Measurements from ENCODE around the gene LRRC23. TPM values are rescaled to one million over a fixed set of nuclear protein-coding genes. Genes with fewer than 3 reads are reported as not detected.
"Not testable (repeated sequence)": the region's sequence is repeated elsewhere in the genome, so short reads cannot be mapped to it uniquely, and the experiment has no call there.

The LRRC23 gene
- polyA plus RNA-seq, 1 donor = 20.2 TPM

DNA sequence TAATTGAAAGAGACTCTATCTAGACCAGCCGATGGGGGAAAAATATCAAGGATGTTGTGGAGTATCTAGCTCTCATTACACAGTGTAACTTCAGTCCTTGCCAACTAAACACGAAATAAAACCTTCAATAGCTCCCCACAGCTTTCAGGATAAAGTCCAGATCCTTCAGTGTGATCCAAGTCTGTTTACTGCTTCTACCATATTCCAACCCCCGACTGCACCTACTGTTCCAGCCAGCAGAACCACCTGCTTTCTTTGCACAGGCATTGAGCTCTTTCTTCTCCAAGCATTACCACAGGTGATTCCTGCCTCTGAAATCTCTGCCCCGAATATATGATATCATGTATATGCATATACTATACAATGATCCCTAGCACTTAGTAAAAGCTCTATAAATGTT is 2.2 kb upstream of the LRRC23 start:
- no peak for DNase-seq

DNA sequence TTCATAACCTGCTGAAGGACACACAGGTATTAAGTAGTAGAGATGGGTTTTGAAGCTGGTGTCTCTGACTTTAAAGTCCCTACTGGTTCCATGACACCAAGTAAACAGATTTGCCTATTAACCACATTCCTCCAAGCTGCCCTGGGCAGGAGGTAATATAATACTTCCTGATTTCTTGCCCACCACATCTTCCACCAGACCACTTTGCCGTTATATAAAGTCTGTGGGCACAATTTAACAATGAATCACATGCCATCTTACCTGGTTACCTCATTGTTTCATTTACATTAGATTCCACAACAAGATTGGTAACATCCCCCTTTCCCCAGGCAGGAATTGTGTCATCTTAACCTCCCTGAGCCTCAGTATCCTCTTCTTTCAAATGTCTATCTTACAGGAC is 900 bp upstream of the LRRC23 start:
- DNase-seq = no peak

DNA sequence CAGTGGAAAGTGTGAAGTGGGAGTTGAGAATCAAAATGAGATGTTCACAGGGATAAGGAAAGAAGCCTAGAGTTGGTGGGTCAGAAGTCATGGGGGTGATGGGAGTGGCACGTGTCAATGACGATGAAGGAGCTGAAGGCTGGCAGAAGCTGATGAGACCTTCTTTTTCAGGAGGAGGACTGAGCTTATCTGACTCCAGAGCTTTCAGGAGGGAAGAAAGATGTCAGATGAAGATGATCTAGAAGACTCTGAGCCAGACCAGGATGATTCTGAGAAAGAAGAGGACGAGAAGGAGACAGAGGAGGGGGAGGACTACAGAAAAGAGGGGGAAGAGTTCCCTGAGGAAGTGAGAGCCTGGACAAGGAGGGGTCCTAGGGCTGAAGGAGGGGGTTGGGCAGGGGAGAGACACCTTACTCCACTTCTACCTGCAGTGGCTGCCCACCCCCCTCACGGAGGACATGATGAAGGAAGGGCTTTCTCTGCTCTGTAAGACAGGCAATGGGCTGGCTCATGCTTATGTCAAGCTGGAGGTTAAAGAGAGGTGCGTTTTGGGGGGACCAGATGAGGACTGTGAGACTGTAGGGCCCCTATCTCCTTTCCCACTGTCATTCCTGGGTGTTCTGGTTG is 905 bp downstream of the LRRC23 start:
- DNase-seq = no peak

DNA sequence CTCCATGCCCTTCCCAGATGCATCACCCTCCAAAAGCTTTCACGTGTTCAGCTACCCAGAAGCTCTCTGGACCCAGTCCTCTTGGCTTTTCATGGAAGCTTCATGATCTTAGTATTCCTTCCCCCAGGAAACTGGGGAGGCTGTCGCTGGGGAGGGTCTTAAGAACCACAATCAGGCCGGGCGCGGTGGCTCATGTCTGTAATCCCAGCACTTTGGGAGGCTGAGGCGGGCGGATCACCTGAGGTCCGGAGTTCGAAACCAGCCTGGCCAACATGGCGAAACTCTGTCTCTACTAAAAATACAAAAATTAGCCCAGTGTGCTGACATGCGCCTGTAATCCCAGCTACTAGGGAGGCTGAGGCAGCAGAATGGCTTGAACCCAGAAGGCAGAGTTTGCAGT is 3.5 kb downstream of the LRRC23 start:
- not testable (repeated sequence) for DNase-seq

DNA sequence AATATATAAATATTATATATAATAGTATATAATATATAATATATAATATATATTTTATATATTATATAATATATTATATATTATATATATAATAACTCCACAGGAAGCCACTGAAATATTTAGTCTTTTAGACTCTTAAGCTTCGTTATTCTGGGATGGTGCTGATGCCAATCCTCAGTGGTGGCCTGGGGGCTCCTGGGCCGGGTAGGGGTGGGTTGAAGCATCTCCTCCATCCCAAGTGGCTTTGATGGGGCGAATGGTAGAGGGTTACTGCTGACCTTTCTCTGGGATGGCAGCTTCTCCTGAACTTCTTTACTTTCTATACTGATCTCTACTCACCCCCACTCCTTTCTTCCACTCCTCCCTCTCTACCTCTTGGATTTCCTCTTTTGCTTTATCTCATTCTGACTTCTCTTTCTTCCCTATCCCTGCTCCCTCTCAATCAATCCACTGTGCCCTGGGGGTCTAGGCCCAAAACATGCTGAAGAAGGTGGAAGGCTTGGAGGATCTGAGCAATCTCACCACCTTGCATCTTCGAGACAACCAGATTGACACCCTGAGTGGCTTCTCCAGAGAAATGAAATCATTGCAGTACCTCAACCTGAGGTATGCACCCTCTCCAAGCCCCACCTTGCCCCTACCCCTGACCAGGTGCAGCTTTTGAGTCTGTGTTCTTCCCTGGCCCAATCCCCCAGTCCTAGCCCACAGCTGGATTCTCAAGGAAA is 5.0 kb downstream of the LRRC23 start:
- no peak for DNase-seq

DNA sequence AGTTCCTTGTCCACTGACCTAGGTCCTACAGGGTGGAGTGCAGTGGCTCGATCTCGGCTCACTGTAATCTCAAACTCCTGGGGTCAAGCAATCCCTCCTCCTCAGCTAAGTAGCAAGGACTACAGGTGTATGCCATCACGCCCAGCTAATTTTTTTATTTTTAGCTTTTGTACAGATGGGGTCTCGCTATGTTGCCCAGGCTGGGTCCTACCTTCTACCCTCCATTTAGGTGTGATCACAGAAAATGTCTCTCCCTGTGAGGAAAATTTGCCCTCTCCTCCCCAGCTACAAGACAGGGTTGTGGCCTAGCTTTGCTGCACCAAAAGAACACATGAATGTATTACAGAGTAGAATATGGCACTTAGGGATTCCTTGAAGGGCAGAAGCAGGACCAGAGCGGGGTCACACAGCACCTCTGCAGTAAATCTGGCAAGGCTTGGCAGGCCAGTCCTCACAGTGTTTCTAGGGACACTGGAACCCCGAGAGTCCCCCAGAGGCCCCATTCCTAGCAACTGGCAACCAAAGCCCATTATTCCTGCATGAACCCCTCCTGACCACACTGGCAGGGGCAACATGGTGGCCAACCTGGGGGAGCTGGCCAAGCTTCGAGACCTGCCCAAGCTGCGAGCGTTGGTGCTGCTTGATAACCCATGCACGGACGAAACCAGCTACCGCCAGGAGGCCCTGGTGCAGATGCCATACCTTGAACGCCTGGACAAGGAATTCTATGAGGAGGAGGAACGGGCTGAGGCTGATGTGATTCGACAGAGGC is 7.7 kb downstream of the LRRC23 start:
- DNase-seq = no peak

DNA sequence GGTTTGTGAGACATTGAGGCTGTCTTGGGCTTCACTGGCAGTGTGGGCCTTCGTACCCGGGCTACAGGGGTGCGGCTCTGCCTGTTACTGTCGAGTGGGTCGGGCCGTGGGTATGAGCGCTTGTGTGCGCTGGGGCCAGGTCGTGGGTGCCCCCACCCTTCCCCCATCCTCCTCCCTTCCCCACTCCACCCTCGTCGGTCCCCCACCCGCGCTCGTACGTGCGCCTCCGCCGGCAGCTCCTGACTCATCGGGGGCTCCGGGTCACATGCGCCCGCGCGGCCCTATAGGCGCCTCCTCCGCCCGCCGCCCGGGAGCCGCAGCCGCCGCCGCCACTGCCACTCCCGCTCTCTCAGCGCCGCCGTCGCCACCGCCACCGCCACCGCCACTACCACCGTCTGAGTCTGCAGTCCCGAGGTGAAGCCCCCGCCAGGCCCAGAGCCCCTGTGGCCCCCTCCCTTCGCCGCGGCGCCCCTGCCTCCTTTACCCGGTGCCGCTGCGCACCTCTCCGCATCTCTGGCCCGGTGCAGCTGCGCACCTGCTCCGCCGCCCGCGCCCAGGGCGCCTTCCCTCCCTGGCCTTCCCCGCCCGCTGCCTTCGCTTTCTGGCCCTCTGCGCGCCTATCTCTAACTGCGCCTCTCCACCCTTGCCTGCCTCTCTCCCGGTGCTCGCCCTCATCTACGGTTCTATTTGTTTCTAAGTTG is 9.8 kb downstream of the LRRC23 start, which contains the start of gene ENO2:
TSS of gene ENO2 (plus strand) at position 335 of the 701 bp plus-strand sequence. CDS start 1,253 bp downstream, outside the sequence.
- peak; percentile 43 for DNase-seq

DNA sequence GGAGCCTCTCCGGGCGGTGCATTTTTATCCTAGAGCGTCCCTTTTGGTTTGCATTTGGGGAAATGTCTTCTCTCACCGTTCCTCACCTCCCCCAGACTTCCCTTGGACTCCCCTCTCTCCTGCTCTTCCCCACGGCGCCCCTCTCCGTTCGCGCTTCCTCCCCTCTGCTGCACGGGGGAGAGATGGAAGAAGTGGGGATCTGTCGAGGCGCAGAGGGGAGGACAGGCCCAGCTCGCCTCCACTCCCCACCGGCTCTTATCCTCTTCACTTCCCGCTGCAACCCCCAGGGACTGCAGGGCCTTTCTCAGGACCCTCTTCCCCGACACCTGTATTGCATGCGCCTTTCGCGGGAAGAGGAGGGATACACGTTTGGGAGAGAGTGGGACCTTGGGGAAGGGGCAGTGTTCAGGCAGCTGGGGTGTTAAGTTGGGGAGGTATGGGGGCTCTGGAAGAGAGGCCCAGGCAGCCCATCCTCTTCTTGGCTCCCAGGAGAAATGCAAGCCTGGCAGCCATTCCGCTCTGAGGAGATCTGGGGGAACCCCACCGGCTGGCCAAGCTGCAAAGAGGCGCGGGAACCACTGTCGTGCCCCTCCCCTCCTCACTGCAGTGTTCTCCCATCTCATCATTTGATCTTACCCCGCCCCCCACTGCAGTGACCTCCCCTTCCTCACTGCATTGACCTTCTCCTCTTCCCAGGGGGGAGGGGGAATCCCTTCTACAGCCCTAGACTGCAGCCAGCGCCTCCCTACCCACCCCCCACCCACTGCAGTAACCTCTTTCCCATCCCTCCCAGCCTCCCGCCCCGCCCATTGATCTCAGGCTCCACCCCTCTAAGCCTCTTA is 10.5 kb downstream of the LRRC23 start:
- DNase-seq = no peak

DNA sequence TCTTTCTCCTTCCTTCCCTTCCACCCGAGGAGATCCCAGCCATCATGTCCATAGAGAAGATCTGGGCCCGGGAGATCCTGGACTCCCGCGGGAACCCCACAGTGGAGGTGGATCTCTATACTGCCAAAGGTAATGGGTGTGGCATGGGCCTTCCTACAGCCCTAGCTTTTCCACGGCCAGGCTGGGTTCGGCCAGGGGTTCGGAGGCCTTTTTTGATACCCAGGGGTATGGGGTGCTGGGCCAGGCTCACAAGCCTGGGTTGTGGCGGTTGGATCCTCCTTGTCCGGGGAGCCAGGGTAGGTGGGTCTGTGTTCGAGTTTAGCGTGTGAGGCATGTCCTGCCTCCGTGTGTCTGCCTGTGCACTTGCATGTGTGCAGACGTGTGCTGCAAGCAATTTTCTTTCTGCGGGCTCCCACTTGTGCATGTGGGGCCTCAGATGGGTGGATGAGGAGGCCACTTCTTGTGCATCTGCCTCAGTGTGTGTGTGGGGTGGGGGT is 11.2 kb downstream of the LRRC23 start:
- DNase-seq = no peak

DNA sequence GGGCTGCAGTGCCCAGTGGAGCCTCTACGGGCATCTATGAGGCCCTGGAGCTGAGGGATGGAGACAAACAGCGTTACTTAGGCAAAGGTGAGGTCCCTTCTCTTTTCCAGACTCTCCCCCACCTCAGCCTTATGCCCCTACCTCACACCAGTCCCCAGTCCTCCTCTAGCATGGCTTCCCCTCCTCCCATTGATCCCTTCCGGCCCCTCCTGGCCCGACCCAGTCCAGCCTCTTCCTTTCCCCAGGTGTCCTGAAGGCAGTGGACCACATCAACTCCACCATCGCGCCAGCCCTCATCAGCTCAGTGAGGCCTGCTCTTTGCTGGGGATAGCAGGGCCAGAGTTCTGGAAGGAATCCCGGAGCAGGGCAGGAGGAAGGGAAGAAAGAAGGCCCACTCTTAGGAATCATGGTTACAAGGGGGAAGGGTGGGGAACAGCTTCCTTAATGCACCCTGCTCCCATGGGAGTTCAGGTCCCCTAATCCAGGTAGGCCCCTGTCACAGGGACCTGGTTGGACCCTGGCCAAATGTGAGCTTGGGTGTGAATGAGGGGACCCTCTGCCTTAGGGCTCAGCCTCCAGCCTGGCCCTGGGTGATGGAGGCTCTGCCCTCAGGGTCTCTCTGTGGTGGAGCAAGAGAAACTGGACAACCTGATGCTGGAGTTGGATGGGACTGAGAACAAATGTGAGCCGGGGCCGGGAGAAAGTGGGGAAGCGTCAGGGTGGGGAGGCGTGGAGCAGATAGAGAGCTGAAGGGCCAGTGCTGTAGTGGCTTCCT is 12.0 kb downstream of the LRRC23 start:
- no peak for DNase-seq

DNA sequence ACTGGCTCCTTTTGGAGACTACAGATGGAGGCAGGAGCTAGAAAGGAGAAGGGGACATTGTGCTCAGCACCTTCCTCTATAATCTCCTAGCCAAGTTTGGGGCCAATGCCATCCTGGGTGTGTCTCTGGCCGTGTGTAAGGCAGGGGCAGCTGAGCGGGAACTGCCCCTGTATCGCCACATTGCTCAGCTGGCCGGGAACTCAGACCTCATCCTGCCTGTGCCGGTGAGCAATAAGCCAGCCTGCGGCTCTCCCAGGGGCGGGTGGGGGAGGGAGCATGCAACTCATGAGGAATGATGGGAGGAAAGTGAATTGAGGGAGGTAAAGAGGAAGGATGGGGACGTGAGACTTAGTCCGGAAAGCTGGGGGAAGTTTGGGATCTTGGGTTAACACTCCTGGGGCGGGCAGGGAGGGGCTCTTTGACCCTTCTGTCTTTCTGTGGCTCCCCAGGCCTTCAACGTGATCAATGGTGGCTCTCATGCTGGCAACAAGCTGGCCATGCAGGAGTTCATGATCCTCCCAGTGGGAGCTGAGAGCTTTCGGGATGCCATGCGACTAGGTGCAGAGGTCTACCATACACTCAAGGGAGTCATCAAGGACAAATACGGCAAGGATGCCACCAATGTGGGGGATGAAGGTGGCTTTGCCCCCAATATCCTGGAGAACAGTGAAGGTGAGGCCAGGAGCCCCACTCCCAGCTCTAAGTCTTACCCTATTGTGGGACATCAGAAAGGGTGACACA is 13.0 kb downstream of the LRRC23 start:
- no peak for DNase-seq

DNA sequence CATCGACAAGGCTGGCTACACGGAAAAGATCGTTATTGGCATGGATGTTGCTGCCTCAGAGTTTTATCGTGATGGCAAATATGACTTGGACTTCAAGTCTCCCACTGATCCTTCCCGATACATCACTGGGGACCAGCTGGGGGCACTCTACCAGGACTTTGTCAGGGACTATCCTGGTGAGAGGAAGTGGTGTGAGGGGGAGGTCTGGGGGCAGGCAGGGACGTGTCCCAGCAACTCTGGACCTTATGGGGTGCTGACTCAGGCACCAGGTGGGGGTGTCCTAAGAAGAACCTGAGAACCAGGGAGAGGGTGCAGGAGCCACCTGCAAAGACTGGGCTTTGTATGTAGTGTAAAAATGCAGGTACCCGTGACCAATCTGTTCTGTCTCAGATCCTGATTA is 15.0 kb downstream of the LRRC23 start:
- no peak for DNase-seq

DNA sequence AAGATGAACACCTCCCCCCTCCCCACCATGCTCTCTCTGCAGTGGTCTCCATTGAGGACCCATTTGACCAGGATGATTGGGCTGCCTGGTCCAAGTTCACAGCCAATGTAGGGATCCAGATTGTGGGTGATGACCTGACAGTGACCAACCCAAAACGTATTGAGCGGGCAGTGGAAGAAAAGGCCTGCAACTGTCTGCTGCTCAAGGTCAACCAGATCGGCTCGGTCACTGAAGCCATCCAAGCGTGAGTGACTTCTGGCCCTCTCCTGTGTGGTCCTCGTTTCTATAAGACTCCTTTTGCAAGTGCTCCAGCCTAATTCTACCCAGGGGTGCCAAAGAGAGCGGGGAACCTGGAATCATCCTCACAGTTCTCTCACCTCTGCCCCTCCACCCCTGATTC is 16.9 kb downstream of the LRRC23 start:
- no peak for DNase-seq

DNA sequence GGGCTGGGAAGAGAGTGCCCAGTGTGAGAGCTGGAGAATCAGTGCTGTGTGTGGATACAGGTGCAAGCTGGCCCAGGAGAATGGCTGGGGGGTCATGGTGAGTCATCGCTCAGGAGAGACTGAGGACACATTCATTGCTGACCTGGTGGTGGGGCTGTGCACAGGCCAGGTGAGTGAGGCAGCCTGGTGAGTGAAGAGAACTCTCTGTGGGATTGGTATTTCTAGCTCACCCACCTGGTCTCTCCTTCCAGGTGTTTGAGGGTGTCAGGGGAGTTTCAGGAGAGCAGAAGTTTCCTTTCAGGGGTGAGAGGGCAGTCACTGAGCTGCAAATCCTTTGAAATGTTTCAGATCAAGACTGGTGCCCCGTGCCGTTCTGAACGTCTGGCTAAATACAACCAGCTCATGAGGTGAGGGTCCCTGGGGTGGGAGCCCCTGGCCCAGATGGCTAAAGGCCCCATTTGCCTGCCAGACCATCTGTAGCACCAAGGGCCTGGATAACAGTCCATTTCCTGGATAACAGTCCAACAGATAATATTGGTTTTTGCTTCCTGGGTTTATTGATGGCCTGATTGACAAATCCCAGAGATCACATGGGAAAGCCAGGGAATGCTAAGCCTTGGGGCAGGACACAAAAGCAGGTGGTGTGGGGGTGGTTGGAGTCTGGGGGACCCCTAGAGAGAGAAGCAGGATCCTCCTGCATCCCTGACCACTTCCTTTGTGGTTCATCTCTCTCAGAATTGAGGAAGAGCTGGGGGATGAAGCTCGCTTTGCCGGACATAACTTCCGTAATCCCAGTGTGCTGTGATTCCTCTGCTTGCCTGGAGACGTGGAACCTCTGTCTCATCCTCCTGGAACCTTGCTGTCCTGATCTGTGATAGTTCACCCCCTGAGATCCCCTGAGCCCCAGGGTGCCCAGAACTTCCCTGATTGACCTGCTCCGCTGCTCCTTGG is 17.6 kb downstream of the LRRC23 start:
- no peak for DNase-seq

DNA sequence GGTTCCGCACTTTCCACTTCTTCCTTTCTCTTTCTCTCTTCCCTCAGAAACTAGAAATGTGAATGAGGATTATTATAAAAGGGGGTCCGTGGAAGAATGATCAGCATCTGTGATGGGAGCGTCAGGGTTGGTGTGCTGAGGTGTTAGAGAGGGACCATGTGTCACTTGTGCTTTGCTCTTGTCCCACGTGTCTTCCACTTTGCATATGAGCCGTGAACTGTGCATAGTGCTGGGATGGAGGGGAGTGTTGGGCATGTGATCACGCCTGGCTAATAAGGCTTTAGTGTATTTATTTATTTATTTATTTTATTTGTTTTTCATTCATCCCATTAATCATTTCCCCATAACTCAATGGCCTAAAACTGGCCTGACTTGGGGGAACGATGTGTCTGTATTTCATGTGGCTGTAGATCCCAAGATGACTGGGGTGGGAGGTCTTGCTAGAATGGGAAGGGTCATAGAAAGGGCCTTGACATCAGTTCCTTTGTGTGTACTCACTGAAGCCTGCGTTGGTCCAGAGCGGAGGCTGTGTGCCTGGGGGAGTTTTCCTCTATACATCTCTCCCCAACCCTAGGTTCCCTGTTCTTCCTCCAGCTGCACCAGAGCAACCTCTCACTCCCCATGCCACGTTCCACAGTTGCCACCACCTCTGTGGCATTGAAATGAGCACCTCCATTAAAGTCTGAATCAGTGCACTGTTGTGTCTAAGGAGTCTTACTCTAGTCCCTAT is 18.5 kb downstream of the LRRC23 start:
- DNase-seq = no peak

DNA sequence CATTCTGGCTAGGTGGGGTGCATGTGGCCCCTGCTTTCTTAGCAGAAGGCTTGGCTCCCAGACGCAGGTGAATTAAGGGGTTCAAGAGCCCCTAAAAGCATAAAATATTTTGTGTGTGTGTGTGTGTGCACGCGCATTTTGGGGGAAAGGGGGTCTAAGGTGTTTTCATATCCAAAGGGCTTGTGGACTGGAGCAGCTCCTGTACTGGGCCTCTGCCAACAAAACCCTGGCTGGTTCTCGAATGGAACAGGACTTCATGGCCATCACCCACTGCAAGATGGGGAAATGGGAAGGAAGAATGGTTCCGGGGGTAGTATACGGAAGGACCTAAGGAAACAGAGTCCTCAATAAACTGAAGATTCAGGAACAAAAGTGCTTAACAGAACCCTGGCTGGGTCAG is 19.2 kb downstream of the LRRC23 start:
- DNase-seq = no peak

DNA sequence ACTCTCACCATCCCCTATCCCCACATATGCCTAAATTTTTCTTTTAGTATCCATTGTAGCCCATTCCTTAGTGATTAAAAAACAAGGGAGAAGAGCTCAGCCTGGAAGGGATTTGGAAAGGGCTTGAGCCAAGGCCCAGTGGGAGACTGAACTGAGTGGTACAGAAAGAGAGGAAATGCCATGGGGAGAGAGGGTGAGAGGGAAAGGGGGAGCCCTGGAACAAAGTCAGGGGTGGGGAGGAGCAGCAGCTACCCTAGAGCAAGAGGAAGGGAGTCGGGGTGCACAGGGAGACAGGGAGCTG is 20.6 kb downstream of the LRRC23 start:
- no peak for DNase-seq
